IMR-90 (cell line): ENCODE measurements around the gene PDLIM5. TPM values are rescaled to one million over a fixed set of nuclear protein-coding genes. Genes with fewer than 3 reads are reported as not detected.

Source experiments
- ATAC-seq: fragments of 200-7000 bp; cut with Tn5 transposase; 2 replicates; pipeline ENCODE4 v1.9.1; 2020; ENCODE audit warnings: low read depth, mild to moderate bottlenecking, moderate library complexity
- BruUV-seq: library from RNA; stranded (reverse); fragments of 400-500 nt; replicated peaks from 2 replicates; lab custom pipeline; 2021; lab: Mats Ljungman, UMichigan
- CTCF ChIA-PET: fragments of 300-600 bp; formaldehyde crosslinking; extraction: SDS; loops from one replicate; lab custom pipeline; 2021; ENCODE audit warnings: antibody characterized with exemption; lab: Yijun Ruan, JAX
- POLR2A ChIA-PET: fragments of 300-600 bp; sonication (Branson Sonifier 250); formaldehyde crosslinking; loops from one replicate; lab custom pipeline; 2022; ENCODE audit warnings: antibody characterized with exemption; ENCODE audit not compliant: unreplicated experiment; lab: Charles Lee
- DNase-seq: peaks from one replicate; pipeline ENCODE4 v3.0.0; 2013
- H2AFZ ChIP-seq: replicated peaks from 2 replicates; pipeline ENCODE3; 2013; ENCODE audit warnings: low read length, mild to moderate bottlenecking; ENCODE audit not compliant: poor library complexity
- H2AK5ac ChIP-seq: 2 replicates; pipeline ENCODE4 v1.6.1; 2013; ENCODE audit warnings: low read depth, low read length, inconsistent platforms
- H2AK9ac ChIP-seq: replicated peaks from 2 replicates; pipeline ENCODE3; 2013; ENCODE audit warnings: mild to moderate bottlenecking, low read depth, low read length, moderate library complexity; ENCODE audit not compliant: poor library complexity
- H2BK120ac ChIP-seq: 2 replicates; pipeline ENCODE4 v1.6.1; 2013; ENCODE audit warnings: low read depth, low read length, inconsistent platforms
- H2BK15ac ChIP-seq: 3 replicates; pipeline ENCODE4 v1.6.1; 2013; ENCODE audit warnings: low read depth, low read length, inconsistent platforms
- H2BK20ac ChIP-seq: 2 replicates; pipeline ENCODE4 v1.6.1; 2013; ENCODE audit warnings: low read depth, mild to moderate bottlenecking, inconsistent platforms, low read length, moderate library complexity
- H2BK5ac ChIP-seq: 2 replicates; pipeline ENCODE4 v1.6.1; 2013; ENCODE audit warnings: mild to moderate bottlenecking, low read depth, low read length, inconsistent platforms; ENCODE audit not compliant: poor library complexity, severe bottlenecking
- H3K14ac ChIP-seq: replicated peaks from 2 replicates; pipeline ENCODE4 v1.6.1; 2013; ENCODE audit warnings: low read depth, low read length, inconsistent platforms
- H3K18ac ChIP-seq: 2 replicates; pipeline ENCODE4 v1.6.1; 2013; ENCODE audit warnings: low read depth, low read length, control low read depth
- H3K23ac ChIP-seq: 2 replicates; pipeline ENCODE4 v1.6.1; 2013; ENCODE audit warnings: low read depth, low read length, inconsistent platforms
- H3K27ac ChIP-seq: 2 replicates; pipeline ENCODE4 v1.5.1; 2013; ENCODE audit warnings: mild to moderate bottlenecking, control low read depth, low read length; ENCODE audit not compliant: insufficient read depth
- H3K27me3 ChIP-seq: 2 replicates; pipeline ENCODE4 v1.6.1; 2013; ENCODE audit warnings: low read length; ENCODE audit not compliant: control insufficient read depth, insufficient read depth
- H3K36me3 ChIP-seq: 2 replicates; pipeline ENCODE4 v1.6.1; 2013; ENCODE audit warnings: low read length, mixed read lengths; ENCODE audit not compliant: control insufficient read depth, insufficient read depth
- H3K4ac ChIP-seq: 2 replicates; pipeline ENCODE4 v1.6.1; 2013; ENCODE audit warnings: low read depth, low read length, inconsistent platforms
- H3K4me1 ChIP-seq: 2 replicates; pipeline ENCODE4 v1.6.1; 2013; ENCODE audit warnings: low read length, mixed read lengths; ENCODE audit not compliant: control insufficient read depth, insufficient read depth
- H3K4me2 ChIP-seq: 2 replicates; pipeline ENCODE4 v1.6.1; 2013; ENCODE audit warnings: low read depth, mild to moderate bottlenecking, control low read depth, low read length, moderate library complexity
- H3K4me3 ChIP-seq: 2 replicates; pipeline ENCODE4 v1.5.1; 2013; ENCODE audit warnings: low read depth, mild to moderate bottlenecking, control low read depth, low read length, moderate library complexity; ENCODE audit not compliant: insufficient read depth
- H3K56ac ChIP-seq: 2 replicates; pipeline ENCODE4 v1.6.1; 2013; ENCODE audit warnings: low read length, inconsistent platforms; ENCODE audit not compliant: insufficient read depth; ENCODE audit errors: extremely low read depth
- H3K79me1 ChIP-seq, 2 experiments: 2 replicates each; pipeline ENCODE4 v1.6.1; 2013; ENCODE audit warnings: low read length in 2 of 2, inconsistent platforms in 1 of 2, low read depth in 1 of 2
- H3K9ac ChIP-seq: 2 replicates; pipeline ENCODE4 v1.6.1; 2013; ENCODE audit warnings: low read depth, low read length, control low read depth
- H3K9me1 ChIP-seq: 2 replicates; pipeline ENCODE4 v1.6.1; 2013; ENCODE audit warnings: low read length, inconsistent platforms; ENCODE audit not compliant: insufficient read depth
- H3K9me3 ChIP-seq: 2 replicates; pipeline ENCODE4 v1.6.1; 2013; ENCODE audit warnings: low read length; ENCODE audit not compliant: control insufficient read depth, insufficient read depth
- H4K20me1 ChIP-seq: 2 replicates; pipeline ENCODE4 v1.6.1; 2013; ENCODE audit warnings: low read length, inconsistent platforms; ENCODE audit not compliant: insufficient read depth
- H4K5ac ChIP-seq: 2 replicates; pipeline ENCODE4 v1.6.1; 2013; ENCODE audit warnings: mild to moderate bottlenecking, low read depth, low read length, control low read depth
- H4K8ac ChIP-seq, 2 experiments: 2 replicates each; pipeline ENCODE4 v1.6.1; 2013; ENCODE audit warnings: low read depth in 2 of 2, low read length in 2 of 2, control low read depth in 1 of 2, inconsistent platforms in 1 of 2
- H4K91ac ChIP-seq: 2 replicates; pipeline ENCODE4 v1.6.1; 2013; ENCODE audit warnings: low read depth, low read length, inconsistent platforms; ENCODE audit not compliant: insufficient read depth
- BHLHE40 ChIP-seq: fragments of 150-350 bp; IDR thresholded peaks from 2 replicates; pipeline ENCODE4 v1.6.1; 2016; ENCODE audit warnings: mild to moderate bottlenecking, low read depth, low read length
- CEBPB ChIP-seq: IDR thresholded peaks from 2 replicates; pipeline ENCODE4 v1.6.1; 2012; ENCODE audit warnings: low read depth, low read length, improper control_type of control experiment
- CHD1 ChIP-seq: IDR thresholded peaks from 2 replicates; pipeline ENCODE4 v1.6.1; 2012; ENCODE audit warnings: low read depth, low read length, improper control_type of control experiment
- CTCF ChIP-seq: conservative IDR thresholded peaks from 2 replicates; pipeline ENCODE4 v1.5.1; 2012; ENCODE audit warnings: mild to moderate bottlenecking, low read depth, low read length, improper control_type of control experiment
- ELK1 ChIP-seq: fragments of 150-350 bp; IDR thresholded peaks from 2 replicates; pipeline ENCODE4 v1.6.1; 2016; ENCODE audit warnings: low read depth, mild to moderate bottlenecking, low read length, moderate library complexity, borderline replicate concordance
- FOS ChIP-seq: fragments of 150-350 bp; IDR thresholded peaks from 2 replicates; pipeline ENCODE4 v1.6.1; 2016; ENCODE audit warnings: low read depth, low read length
- MAFK ChIP-seq: IDR thresholded peaks from 2 replicates; pipeline ENCODE4 v1.6.1; 2012; ENCODE audit warnings: low read depth, low read length, improper control_type of control experiment
- MXI1 ChIP-seq: IDR thresholded peaks from 2 replicates; pipeline ENCODE4 v1.6.1; 2012; ENCODE audit warnings: low read depth, mild to moderate bottlenecking, low read length, moderate library complexity, borderline replicate concordance
- NFE2L2 ChIP-seq: fragments of 150-350 bp; IDR thresholded peaks from 2 replicates; pipeline ENCODE4 v1.6.1; 2016; ENCODE audit warnings: low read depth, mild to moderate bottlenecking, low read length
- POLR2A ChIP-seq: IDR thresholded peaks from 2 replicates; pipeline ENCODE4 v1.6.1; 2012; ENCODE audit warnings: mild to moderate bottlenecking, low read depth, low read length
- RAD21 ChIP-seq: IDR thresholded peaks from 2 replicates; pipeline ENCODE4 v1.6.1; 2012; ENCODE audit warnings: low read length, improper control_type of control experiment
- USF2 ChIP-seq: fragments of 150-350 bp; IDR thresholded peaks from 2 replicates; pipeline ENCODE4 v1.6.1; 2017; ENCODE audit warnings: mild to moderate bottlenecking, antibody characterized with exemption, low read length, low read depth
- WGBS, 2 experiments: methylation state at CpG; one replicate each; pipeline versions ENCODE4 v1.1.5 to v1.1.7; 2013; ENCODE audit warnings: missing lambda C conversion rate in 2 of 2; ENCODE audit not compliant: insufficient read length in 1 of 2; ENCODE audit errors: extremely low coverage in 2 of 2; 5-methylcytosine and 5-hydroxymethylcytosine counted together
- dilution Hi-C: fragments of 300-500 bp; cut with HindIII; formaldehyde crosslinking; loops from one replicate; pipeline ENCODE4 v1.14.3; 2018; ENCODE audit warnings: low sequenced_read_pairs; ENCODE audit not compliant: unreplicated experiment
- in situ Hi-C: fragments of 300-500 bp; cut with MboI; formaldehyde crosslinking; loops from 3 replicates; pipeline ENCODE4 v1.14.3; 2019; ENCODE audit warnings: low sequenced_read_pairs, inconsistent platforms, mixed read lengths
- intact Hi-C: fragments of 100-400 bp; cut with micrococcal nuclease; formaldehyde crosslinking; loops from 2 replicates; pipeline ENCODE4 v1.10.0; 2022
- polyA plus RNA-seq, 3 experiments: library from polyadenylated mRNA; depleted of rRNA; stranded (reverse); fragments of >200 nt; gene quantifications; 2 replicates each; pipeline ENCODE4 v1.2.3, GENCODE V29; 2012; ENCODE audit warnings: low replicate concordance in 1 of 3
- total RNA-seq: library from RNA; depleted of rRNA; stranded (reverse); fragments of >200 nt; gene quantifications from 2 replicates; pipeline ENCODE4 v1.2.3, GENCODE V29; 2012

The PDLIM5 gene
- total and polyA plus RNA-seq, 2 of the 4 experiments (the other 2 are of a cell fraction) = 96.5 to 188 TPM

- TF ChIP-seq RAD21 = no peak
Observed at GRCh38 chr4:94537921-94538628, 86.3 kb downstream of the PDLIM5 start (continued).

GRCh38 chr4:94540476-94540875 lies 88.7 kb downstream of the PDLIM5 start:
- Histone ChIP-seq H3K27me3 (no peaks in the 10 kb centered on the region), H2BK20ac (no peak overlapping the region), H3K27ac (no peak overlapping the region), H3K4ac (no peak overlapping the region), H4K8ac (no peak overlapping the region), H2BK15ac (no peak overlapping the region), H3K56ac (no peak overlapping the region), H2BK120ac (no peak overlapping the region), H4K5ac (no peak overlapping the region), H3K9me1 (peaks cover 7% of the 10 kb centered on the region), H3K4me1 (peaks cover 3% of the 10 kb centered on the region), H2BK5ac (no peak overlapping the region), H2AK5ac (no peak overlapping the region), H3K9me3 (no peaks in the 10 kb centered on the region), H3K36me3 (no peaks in the 10 kb centered on the region), H3K14ac (no peak overlapping the region), H3K18ac (no peak overlapping the region), H2AFZ (no peak overlapping the region), H4K20me1 (0 out of 2 replicates have a peak, but pooled peaks cover 5% of the 10 kb centered on the region), H2AK9ac (no peak overlapping the region), H3K79me1 (peaks cover 46 to 56% of the 10 kb centered on the region in 2 experiments), H3K9ac (no peak overlapping the region), H3K23ac (no peak overlapping the region), H3K4me2 (no peak overlapping the region), H4K91ac (no peak overlapping the region), H3K4me3 (no peak overlapping the region)
- BruUV-seq = no TSS peak
- ATAC-seq (no peak), DNase-seq (no peak)
- in situ Hi-C loops (no loop called here), intact Hi-C loops (no loop called here), dilution Hi-C loops (no loop called here)
- ChIA-PET CTCF (no interaction called here), POLR2A (no interaction called here)
- 100% methylated on average over 1 of the region's 1 CpG; no CpG with 5 or more reads in 1 of the 2 experiments for WGBS, 2 experiments
- no peak for TF ChIP-seq NFE2L2
- no peak for TF ChIP-seq USF2
- TF ChIP-seq CEBPB = no peak
- no peak for TF ChIP-seq MAFK
- TF ChIP-seq CHD1 = no peak
- no peak for TF ChIP-seq ELK1
- no peak for TF ChIP-seq FOS
- TF ChIP-seq POLR2A = no peak
- TF ChIP-seq BHLHE40 = no peak
- TF ChIP-seq CTCF = no peak
- TF ChIP-seq MXI1 = no peak
